AG04449 (cell line): Measurements from ENCODE around the gene KCNB1.

Experiments used
- CTCF ChIA-PET: fragments of 350-600 bp; formaldehyde crosslinking; extraction: SDS; loops from one replicate; lab custom pipeline; 2021; ENCODE audit warnings: antibody characterized with exemption; lab: Yijun Ruan, JAX
- POLR2A ChIA-PET: fragments of 400-600, 350-600 bp; formaldehyde crosslinking; extraction: SDS; loops from one replicate; lab custom pipeline; 2020; ENCODE audit warnings: antibody characterized with exemption, inconsistent platforms; lab: Yijun Ruan, JAX
- DNase-seq: peaks from one replicate; pipeline ENCODE4 v3.0.0-alpha.2; 2010; ENCODE audit warnings: low read depth, low spot score
- H3K4me3 ChIP-seq: 2 replicates; pipeline ENCODE4 v1.5.1; 2011; ENCODE audit warnings: low read depth, mild to moderate bottlenecking, control low read depth, low read length
- TF ChIP-seq, protein P1 (sequence below): IDR thresholded peaks from one replicate; pipeline ENCODE4 v1.5.1; 2011; ENCODE audit warnings: mild to moderate bottlenecking, moderate library complexity, low read length, control low read depth, inconsistent platforms; ENCODE audit not compliant: insufficient read depth; ENCODE audit errors: missing control alignments

KCNB1 gene

GRCh38 chr20:49435639-49436038 is 46.8 kb downstream of the KCNB1 start:
- no peak overlapping the region for H3K4me3 ChIP-seq
- no peak for DNase-seq
- ChIA-PET POLR2A (no interaction called here), CTCF (interaction anchor here (1.3 kb wide), 2 partner anchors 39 to 49 kb away, joined by 3 to 4 read pairs; no protein-coding TSS in a partner anchor)
- TF ChIP-seq, protein P1, sequence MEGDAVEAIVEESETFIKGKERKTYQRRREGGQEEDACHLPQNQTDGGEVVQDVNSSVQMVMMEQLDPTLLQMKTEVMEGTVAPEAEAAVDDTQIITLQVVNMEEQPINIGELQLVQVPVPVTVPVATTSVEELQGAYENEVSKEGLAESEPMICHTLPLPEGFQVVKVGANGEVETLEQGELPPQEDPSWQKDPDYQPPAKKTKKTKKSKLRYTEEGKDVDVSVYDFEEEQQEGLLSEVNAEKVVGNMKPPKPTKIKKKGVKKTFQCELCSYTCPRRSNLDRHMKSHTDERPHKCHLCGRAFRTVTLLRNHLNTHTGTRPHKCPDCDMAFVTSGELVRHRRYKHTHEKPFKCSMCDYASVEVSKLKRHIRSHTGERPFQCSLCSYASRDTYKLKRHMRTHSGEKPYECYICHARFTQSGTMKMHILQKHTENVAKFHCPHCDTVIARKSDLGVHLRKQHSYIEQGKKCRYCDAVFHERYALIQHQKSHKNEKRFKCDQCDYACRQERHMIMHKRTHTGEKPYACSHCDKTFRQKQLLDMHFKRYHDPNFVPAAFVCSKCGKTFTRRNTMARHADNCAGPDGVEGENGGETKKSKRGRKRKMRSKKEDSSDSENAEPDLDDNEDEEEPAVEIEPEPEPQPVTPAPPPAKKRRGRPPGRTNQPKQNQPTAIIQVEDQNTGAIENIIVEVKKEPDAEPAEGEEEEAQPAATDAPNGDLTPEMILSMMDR = no peak

DNA sequence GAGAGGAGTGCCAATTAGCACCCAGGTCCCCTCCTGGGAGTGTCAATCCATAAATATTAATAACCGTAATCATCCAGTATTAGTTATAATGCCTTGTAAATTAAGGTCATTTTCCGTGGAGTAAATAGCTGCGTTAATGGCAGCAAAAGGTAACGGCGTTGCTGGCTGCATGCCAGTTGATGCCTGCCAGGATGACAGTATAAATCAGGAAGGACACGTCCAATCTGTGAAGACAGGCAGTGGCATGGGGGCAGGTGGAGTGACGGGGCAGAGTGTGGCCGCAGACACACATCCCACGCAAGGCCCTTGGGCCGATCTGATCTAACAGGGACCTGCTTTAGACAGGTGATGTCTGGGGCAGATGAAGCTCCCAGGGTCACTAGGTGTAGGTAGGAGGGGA is 49.1 kb downstream of the KCNB1 start:
- DNase-seq = no peak
- ChIA-PET CTCF (no interaction called here), POLR2A (no interaction called here)
- TF ChIP-seq, protein P1 = no peak
- no peak overlapping the region for H3K4me3 ChIP-seq

DNA sequence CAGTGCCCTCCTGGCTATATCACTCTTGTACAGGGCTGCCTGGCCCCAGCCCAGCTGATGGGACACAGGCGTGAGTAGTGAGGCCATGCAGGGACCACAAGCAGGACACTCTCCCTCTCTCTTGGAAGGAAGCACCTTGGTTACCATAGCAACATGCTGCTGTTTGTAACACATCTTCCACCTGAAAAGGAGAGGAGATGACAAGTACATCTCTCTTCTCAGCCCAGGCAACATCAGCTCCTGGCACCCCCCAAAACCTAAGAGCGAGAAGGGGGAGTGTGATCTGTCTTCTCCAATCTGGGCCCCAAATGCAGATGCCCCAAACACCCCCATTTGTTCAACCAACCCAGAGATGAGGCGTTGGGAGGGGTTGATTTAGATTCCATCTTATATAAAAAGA is 49.9 kb downstream of the KCNB1 start:
- TF ChIP-seq, protein P1 = no peak
- CTCF ChIA-PET = interaction anchor here (1.3 kb wide), 1 partner anchor 77 kb away, joined by 3 read pairs; no protein-coding TSS in a partner anchor
- DNase-seq = no peak
- POLR2A ChIA-PET = no interaction called here
- H3K4me3 ChIP-seq = no peak overlapping the region

DNA sequence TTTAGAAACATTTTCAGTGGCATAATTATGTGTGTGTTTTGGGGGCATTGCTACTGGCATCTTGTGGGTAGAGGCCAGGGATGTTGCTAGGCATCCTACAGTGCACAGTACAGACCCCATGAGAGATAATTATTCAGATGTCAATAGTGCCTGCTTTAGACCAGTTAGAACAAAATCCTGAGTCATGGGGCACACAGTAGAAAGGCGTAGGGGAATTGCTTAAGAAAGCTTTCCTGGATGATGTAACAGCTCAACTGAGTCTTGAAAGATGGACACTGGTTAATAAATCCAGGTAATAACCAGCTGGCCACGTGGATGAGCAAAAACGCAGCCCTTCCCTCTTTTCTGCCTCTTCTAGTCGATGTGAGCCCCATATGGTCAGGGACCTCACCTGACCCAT is 51.1 kb downstream of the KCNB1 start:
- TF ChIP-seq, protein P1 = no peak
- no peak for DNase-seq
- ChIA-PET CTCF (interaction anchor here (1.3 kb wide), 1 partner anchor 78 kb away, joined by 3 read pairs; no protein-coding TSS in a partner anchor), POLR2A (no interaction called here)
- H3K4me3 ChIP-seq = no peak overlapping the region

DNA sequence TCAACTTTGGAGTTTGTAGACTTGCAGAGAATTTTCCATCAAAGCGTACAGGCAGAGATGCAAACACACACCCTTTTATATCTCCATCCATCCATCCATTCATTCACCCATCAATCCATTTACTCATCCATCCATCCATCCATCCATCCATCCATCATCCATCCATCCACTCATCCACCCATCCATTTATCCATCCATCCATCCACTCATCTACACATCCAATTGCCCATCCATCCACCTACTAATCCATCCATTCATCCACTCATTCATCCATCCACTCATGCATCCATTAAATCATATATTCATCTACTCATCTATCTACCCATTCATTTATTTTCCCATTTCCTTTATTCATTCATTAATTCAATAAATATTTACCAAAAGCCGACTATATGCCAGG is 52.1 kb downstream of the KCNB1 start:
- POLR2A ChIA-PET = no interaction called here
- H3K4me3 ChIP-seq = no peak overlapping the region
- TF ChIP-seq, protein P1 = no peak
- DNase-seq = no peak
- CTCF ChIA-PET = no interaction called here

- CTCF ChIA-PET = no interaction called here
Measured at GRCh38 chr20:49427751-49428518, 54.5 kb downstream of the KCNB1 start.

More at GRCh38 chr20:49427751-49428518, 54.5 kb downstream of the KCNB1 start:
- DNase-seq = no peak
- TF ChIP-seq, protein P1 = no peak
- POLR2A ChIA-PET = no interaction called here
- H3K4me3 ChIP-seq = no peak overlapping the region
